GM19240 (cell line): ENCODE data around the gene EARS2.
"Not testable (repeated sequence)": the region's sequence is repeated elsewhere in the genome, so short reads cannot be mapped to it uniquely, and the experiment has no call there.

Experiments
- DNase-seq: peaks from one replicate; pipeline ENCODE4 v3.0.0; 2011; ENCODE audit warnings: low spot score; ENCODE audit not compliant: insufficient read length

The EARS2 gene

GRCh38 chr16:23527961-23528643, 29.0 kb downstream of the EARS2 start:
- no peak for DNase-seq

GRCh38 chr16:23524886-23525285, 32.3 kb downstream of the EARS2 start:
- no peak for DNase-seq

DNA sequence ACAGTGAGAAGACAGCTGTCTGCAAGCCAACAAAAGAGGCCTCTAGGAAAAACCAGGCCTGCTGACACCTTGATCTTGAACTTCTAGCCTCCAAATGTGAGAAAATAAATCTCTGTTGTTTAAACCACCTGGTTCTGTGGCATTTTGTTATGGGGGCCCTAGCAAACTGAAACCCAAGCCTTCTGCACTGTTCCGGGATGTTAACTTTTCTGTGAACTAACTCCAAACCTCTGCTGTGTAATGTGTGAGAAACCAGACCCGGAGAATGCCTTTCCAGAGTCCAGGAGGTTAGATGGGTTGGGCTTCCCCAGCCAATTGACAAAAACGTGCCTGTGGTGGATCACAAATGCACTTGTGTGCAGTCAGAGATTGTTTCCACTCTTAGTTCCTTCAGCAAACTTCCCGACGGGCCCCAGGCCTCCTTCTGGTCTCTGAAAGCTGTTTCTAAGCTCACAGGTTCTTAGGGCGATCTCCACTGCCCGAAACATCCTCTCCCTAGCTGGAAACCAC, 33.2 kb downstream of the EARS2 start:
- DNase-seq, result no peak

DNA sequence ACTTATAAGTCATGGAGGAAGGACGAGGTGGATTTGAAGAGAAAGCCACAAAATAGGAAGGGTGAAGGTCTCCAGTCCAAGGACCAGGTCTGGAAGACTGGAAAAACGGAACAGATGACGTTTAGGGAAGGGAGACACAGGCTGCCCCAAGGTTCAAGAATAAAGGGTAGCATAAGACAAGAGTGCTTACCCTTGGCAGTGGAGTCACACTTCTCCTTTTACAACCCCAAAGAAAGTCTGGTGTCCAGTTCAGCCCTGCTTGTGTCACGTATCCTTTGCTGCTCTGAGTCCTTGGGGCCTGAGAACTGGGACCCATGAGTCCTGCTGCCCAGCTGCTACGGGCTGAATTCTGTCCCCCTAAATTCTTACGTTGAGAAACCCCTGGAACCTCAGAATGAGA, 33.8 kb downstream of the EARS2 start:
- DNase-seq, result no peak

DNA sequence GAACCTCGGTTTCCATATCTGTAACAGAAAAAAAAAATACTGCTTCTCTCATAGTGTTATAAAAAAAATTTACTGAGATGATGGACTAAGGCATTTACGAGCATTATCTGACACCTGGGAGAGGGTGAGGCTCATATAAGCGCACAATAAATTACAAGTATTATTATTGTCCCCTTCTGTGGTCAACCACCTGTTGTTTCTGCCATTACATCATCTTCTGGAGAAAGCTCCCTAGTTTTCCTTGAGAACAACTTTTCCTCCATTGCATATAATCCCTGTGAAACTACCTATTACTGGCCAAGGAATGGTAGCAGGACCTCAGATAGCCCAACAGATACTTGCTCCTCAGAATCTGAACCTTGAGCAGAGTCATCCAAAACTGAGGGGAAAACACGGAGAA, 35.2 kb downstream of the EARS2 start:
- no peak for DNase-seq

DNA sequence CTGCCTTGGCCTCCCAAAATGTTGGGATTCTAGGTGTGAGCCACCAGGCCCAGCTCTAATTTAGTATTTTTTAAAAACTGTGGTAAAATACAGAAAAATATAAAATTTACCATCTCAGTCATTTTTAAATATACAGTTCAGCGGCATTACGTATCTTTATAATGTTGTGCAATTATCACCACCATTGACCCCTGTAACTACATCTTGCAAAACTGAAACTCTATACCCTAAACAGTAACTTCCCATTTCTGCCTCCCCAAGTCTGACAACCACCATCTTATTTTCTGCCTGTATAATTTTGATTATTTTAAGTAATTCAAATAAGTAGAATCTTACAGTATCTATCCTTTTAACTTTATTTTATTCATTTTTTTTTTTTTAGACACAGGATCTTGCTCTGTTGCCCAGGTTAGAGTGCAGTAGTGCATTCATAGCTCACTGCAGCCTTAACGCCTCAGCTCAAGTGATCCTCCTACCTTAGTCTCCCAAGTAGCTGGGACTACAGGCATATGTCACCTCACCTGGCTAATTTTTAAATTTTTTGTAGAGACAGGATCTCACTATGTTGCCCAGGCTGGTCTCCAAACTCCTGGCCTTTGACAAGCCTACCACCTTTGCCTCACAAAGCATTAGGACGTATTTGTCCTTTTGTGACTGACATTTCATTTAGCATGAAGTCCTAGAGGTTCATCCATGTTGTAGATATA, 36.0 kb downstream of the EARS2 start:
- DNase-seq, result no peak

DNA sequence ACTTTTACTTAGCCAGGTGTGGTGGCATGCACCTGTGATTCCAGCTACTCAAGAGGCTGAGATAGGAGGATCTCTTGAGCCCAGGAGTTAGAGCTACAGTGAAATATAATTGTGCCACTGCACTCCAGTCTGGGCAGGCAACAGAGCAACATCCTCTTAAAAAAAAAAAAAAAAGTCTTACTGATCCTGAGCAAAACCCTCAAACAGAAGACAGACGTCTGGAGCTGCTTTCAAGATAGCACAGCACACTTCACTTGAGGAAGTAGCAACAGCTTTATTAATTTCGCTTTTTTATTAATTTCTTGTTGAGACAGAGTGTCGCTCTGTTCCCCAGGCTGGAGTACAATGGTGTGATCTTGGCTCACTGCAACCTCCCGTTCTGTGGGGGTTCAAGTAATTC, 36.6 kb downstream of the EARS2 start:
- no peak for DNase-seq

DNA sequence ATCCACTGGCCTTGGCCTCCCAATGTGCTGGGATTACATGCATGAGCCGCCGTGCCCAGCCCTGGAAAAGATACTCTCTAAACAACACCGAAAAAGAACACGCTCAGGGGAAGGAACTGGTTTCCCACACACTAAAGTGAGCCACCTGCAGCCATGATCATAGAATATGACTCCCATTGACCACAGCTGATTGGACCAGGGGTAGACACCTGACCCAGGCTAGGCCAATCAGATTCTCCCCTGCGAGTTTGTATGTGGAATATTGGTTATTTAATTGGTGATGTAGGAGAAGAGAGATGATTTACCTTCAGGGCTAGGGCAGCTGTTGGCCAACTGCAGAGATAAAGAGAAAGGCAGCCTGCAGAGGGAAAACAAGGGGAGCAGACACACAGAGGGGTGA, 37.9 kb downstream of the EARS2 start:
- DNase-seq, result no peak

DNA sequence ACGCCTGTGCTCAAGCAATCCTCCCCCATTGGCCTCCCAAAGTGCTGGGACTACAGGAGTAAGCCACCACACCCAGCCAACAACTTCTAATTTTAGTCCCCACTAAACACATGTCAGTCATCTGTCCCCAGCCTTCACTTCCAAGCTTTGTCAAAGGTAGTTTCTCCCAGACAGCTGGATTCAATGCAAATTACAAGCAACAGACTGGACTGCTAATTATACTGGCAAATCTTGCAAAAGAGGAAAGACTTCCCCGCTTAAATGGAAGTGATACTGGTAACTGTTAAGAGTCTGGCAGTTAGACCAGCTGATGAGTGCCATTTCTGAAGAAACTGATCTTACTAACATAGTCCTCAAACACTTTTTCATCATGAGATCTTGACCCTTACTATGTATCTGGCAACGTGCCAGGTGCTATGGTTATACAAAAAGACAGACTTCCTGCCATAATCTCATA, 38.7 kb downstream of the EARS2 start:
- no peak for DNase-seq

- no peak for DNase-seq
Measured at GRCh38 chr16:23516366-23517137, 40.6 kb downstream of the EARS2 start.

GRCh38 chr16:23515881-23516280, 41.3 kb downstream of the EARS2 start:
- DNase-seq, result no peak

DNA sequence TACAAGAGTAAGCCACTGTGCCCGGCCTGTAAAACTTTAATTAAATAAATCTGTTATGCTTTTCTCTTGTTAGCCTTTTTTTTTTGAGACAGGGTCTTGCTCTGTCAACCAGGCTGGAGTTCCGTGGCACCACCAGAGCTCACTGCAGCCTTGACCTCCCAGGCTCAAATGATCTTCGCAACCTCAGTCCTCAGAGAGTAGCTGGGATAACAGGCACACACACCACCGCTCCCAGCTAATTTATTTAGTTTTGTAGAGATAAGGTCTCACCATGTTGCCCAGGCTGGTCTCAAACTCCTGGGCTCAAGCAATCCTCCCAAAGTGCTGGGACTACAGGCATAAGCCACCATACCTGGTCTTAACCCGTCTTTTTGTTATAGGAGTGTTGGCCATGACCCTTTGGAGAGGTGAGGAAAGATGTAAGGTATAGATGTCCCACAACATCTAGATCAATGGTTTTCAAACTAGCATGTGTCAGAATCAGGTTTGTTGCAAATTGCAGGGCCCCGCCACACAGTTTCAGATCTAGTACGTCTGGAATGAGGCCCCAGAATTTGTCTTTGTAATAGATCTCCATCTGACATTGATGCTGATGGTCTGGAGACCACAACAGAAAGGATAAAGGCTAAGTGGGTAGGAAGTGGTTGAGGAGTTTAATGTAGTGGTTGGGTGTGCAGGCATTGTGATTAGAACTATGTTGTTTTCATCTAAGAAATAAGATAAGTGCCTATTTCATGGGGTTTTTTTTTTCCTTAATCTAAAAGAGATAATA, 42.6 kb downstream of the EARS2 start:
- no peak for DNase-seq

DNA sequence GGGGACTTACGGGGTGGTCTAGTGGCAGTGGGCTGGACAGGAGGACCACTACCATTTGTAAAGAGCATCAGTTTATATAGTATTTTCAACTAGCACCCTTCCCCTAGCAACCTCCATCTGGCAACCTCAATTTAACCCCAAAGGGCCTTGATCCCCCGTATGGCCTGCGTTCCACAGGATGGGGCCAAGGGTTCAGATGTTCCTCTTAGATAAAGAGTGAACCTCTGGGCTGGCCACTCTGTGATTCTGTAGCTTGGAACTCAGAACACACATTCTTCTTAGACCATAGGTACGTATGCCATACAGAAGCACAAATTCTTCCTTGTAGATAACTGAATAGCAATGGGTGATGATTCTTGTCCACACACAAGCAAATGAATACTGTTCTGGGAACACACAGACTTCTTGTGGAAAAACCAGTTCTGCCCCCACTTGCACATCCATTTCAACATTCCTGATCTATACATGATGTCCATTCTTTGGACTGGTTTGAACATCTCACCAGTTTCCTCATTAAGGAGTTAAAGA, 44.9 kb downstream of the EARS2 start:
- no peak for DNase-seq

GRCh38 chr16:23511731-23512130, 45.4 kb downstream of the EARS2 start:
- DNase-seq, result no peak

- not testable (repeated sequence) for DNase-seq
Measured at GRCh38 chr16:23510915-23511270, 46.3 kb downstream of the EARS2 start.

GRCh38 chr16:23510164-23510914, 46.8 kb downstream of the EARS2 start, which contains the start of gene GGA2:
Gene GGA2, minus strand, starts transcription at chr16:23510494. Its CDS starts 83 bp downstream, at chr16:23510411.
- peak; percentile 59 for DNase-seq

DNA sequence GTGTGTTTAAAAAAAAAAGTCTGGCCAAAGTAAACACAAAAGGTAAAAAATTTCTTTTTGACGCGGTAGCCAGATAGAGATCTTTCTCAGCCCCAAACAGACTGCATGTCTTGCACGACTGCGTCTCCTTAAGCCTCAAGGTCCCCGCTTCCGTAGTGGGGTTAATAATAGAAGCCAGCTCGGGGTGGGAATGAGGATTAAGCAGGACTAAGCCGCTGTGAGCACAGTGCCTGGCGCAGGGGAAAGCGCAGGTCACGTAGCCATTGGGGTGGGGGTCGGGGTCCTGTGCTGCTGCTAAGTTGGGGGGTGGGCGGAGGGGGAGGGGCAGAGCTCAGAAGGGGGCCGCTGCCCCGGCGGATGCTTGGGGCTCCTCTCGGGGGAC, 47.4 kb downstream of the EARS2 start:
- DNase-seq, result no peak

DNA sequence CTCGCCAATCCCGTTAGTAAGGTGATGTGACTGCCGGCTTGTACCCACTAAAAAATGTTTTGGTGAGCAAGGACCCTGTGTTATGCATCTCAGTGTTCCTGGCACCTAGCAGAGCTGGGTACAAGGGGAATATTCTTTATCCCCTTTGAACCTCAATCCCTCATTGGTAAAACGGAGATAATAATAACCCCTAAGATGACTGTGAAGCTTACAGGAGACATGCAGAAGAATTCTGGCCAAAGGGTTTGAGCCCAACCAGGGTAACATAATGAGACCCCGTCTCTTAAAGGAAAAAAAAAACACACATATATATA, 47.8 kb downstream of the EARS2 start:
- DNase-seq, result no peak

DNA sequence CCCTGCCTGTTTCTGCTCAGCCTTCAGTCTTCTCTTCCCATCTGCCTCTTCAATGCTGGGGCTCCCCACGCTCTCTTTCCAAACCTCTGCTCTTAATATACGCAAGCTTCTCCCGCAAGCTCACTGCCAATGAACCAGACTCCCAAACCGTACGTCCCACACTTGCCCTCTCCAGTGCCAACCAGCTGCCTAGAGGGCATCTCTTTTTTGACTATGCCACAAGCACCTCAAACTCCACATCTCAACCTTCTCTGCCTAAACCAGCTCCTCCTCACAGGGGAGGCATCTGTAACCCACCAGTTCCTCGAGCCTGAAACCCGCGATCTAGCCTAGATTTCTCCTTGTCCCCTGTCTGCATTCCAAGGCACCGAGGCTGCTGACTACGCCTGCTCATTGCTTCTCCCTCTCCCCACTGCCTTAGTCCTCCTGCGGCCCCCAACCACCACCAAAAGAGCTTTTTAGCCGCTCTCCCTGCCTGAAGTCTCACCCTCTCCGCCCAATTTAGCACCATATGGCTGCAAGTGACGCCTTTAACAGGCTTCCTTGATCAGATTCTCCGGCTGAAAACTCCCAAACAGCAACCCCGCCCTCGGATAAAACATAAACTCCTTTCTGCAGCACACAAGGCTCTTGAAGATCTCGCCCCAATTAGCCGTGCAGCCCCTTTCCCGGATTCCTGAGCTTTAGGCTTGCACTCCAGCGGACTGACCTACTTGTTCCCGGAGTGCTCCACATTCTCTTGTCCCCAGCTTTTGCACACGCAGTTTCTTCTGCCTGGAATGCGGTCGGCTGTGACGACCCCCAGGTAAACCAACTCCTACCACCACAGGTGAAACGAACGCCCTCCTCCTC, 48.3 kb downstream of the EARS2 start:
- no peak for DNase-seq

DNA sequence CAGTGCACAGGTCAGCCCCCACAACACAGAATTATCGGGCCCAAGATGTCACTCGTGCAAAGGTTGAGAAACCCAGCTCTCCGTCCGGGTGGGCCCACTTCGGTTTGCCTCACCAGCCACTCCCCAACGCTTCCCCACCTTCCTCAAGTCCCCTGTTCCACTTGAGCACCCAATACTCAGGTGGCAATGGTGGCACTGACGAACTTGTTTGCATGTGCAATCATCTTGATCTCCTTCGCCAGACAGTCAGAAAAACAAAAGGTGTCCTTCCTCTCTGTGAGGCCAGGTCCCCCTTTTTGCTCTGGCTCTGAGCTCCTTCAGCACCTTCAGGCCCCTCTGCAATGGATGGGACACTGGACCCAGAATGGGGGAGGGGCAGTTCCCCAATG, 50.5 kb downstream of the EARS2 start:
- DNase-seq, result no peak
